Stimulated activated CD8-positive, alpha-beta memory T cell treated with anti-CD3 and anti-CD28 coated beads, Interleukin-2, amount 100 ng/mL, for 1 hour (primary cell): ENCODE measurements around the gene VPS41.
"Not testable (repeated sequence)": the region's sequence is repeated elsewhere in the genome, so short reads cannot be mapped to it uniquely, and the experiment has no call there.

Experiments
- DNase-seq, 2 donors: peaks; one replicate each; pipeline ENCODE4 v3.0.0-alpha.2; 2020; ENCODE audit warnings: low read depth in 2 of 2

Gene VPS41

GRCh38 chr7:38855867-38856266 lies 53.1 kb downstream of the VPS41 start:
- DNase-seq: no peak

GRCh38 chr7:38855386-38855785 lies 53.6 kb downstream of the VPS41 start:
- no peak for DNase-seq

GRCh38 chr7:38854947-38855346 lies 54.0 kb downstream of the VPS41 start:
- not testable (repeated sequence) for DNase-seq

DNA sequence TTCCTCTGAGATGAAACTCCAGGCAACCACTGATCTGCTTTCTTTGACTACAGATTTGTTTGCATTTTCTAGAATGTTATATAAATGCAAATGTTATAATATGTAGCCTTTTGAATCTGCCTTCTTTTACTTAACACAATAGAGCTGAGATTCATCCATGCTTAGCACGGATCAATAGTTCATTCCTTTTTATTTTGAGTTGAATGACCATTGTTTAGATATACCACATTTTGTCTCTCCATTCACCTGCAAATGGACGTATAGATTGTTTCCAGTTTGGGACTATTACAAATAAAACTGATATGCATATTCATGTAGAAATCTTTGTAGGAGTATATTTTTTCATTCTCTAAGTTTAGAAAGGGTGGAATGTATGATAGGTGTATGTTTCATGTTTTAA lies 57.7 kb downstream of the VPS41 start:
- DNase-seq: no peak

- DNase-seq: no peak
Observed at GRCh38 chr7:38846280-38846679, 62.7 kb downstream of the VPS41 start.

DNA sequence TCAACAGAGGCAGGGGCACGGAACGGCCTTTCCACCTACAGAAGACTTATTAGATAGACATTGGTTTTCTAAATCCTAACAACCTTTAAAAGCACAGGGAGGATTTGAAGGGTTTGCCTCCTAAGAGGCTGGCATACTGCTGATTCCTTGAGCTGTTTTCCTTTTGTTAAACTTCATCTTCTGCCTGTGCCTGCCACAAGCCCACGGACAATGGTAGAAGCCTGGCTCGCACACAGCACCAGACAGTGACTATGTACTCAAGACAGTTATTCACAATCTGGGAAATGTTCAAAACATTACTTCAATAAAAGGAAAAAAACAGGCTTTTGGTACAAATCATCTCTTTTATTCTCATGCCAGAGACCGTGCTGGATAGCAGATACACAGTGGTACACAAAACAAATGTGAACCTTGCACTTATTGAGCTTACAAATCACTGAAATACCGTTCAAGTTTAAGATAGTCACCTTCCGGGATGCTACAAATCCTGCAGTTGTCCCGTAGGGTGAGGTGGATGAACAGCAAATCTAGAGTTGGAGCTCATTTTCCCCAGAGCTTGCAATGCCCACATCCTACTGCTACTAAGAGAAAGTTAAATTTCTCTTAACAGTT lies 63.9 kb downstream of the VPS41 start:
- DNase-seq: no peak

DNA sequence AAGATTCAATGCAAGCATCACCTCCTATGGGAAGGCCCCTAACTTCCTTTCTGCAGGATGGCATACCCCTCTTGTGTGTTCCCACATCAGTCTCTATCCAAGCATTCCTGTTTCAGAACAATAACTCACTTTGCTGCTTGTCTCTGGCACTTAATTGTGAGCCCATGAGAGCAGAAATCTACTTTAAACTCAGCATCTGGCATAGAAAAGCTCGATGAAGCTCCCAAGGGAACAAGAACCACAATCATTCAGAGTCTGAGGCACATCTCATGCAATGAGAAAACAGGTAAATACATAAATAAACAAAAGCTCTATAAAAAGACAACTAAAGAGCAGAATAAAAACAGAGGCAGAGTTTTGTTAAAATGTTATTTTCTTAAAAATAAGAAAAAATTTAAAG lies 66.2 kb downstream of the VPS41 start:
- DNase-seq: no peak

- DNase-seq: no peak
Observed at GRCh38 chr7:38840736-38841460, 68.1 kb downstream of the VPS41 start.

DNA sequence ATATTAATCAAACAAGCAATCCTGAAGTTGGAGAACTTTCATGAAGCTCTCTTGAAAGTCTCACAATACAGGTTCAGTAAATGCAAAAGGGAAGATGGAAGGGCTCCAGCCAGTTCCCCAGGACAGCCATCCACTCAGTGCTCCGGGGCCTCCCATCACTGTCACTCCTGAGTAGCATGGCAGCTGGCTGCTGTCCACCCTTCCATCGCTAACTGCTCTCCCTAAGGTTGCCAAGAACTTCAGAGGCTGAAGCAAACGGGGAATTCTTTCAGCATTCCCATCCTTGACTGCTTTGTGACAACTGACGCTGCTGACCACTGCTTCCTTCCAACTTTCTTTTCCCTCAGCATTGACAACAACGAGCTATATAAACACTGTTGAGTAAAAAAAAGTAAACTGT lies 69.1 kb downstream of the VPS41 start:
- DNase-seq: no peak

DNA sequence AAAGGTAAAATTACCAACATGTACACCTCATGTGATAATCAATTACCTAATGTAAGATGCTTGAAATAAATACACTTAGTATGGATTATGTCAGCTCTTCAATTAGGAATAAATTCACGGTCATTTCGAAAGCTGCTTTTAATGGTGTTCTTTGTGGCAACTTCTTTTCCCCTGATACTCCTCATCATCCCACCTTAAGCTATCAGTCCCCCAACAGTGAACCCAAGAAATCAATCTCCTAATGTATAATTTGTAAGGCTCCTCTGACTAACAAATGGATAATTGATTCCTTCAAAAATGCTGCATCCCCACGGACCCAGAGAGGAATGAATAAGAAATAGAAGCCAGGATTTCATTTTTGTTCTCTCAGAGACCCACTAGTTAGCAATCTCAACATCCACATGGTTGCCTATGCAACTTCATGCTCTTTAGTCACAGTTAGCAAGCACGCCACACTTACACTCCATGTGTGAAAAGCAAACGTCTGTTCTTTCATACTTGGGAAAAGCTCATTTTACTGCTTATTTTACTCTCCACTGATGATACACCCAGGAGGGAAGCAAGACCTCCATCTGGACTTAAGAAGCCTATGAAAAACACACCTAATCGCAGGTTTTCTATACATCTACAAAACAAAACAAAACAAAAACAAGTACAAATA lies 70.1 kb downstream of the VPS41 start:
- no peak for DNase-seq

DNA sequence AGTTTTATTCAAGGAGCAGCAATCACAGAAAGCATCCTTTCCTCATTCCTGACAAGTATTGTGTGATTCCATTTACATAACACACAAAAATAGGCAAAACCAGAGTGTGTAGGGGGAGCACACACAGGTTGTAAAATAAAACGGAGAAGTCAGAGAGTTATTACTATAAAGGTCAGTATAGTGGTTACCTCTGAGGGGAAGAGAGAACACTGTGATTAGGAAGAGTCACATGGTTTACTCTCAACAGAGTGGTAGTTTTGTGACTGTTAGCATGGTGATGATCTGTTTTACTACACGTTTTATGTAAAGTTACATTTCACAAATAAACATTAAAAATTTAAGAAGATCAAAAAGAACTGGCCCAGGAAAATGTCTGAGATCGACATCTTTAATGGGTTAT lies 74.6 kb downstream of the VPS41 start:
- DNase-seq: no peak

GRCh38 chr7:38833329-38833728 lies 75.7 kb downstream of the VPS41 start:
- no peak for DNase-seq

DNA sequence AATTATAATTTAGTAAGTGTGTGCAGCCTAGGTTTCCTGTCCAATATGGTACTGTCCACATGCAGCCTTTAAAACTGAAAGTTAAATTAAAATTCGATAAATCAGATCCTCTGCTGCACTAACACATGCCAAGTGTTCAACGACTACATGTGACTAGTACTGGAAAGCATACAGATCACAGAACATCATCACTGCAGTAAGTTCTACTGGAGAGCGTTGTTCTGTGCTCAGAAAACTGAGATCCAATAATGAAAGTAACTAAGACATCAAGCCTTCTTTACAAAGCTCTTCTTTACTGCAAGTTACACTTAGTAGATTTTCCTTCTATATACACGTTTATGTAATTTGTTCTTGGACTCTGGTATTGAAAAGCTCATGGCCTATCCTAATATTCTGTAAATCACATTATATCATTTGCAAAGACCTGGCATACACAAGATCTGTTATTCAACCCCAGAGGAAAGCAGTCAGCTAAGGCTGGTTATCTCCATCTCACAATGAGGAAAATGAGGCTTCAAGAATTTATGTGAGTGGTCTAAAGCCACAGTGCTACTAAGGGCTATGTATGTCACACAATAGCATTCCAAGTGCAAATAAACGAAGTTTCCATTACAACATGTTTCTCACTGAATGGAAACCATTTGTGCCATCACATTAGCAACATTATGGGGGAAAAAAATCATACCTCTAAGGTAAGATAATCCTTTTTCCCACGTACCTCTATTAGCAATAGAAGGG lies 77.6 kb downstream of the VPS41 start:
- DNase-seq: no peak

GRCh38 chr7:38830826-38831225 lies 78.2 kb downstream of the VPS41 start:
- DNase-seq: no peak

DNA sequence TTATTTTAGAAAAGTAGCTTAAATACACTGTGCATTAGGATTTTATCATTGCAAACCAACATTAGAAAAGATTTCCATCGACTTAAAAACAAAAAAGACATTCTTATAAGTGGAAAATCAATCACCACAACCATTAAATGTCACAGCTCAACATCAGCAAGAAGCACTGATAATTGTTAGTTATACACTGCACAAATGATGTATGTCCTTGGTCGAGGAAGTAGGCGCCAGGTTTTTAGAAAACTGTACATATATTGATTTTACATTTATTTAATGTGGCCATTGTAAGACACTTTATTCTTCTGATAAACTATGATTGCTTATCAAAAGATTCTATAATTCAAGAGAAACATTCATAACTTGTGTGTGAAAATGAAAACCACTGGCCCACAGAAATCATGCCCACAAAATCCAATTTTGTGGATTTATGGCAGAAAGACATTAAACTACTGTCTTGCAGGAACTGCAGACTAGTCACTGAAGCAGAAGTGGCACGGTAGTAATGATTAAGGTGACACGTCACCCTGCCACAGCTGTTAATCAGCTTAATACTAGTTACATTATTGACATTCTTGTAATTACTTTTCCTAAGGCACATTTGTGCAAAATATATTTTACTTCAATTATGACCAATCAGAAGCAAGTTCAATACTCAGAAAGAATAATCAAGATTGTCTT lies 79.4 kb downstream of the VPS41 start:
- DNase-seq: no peak

DNA sequence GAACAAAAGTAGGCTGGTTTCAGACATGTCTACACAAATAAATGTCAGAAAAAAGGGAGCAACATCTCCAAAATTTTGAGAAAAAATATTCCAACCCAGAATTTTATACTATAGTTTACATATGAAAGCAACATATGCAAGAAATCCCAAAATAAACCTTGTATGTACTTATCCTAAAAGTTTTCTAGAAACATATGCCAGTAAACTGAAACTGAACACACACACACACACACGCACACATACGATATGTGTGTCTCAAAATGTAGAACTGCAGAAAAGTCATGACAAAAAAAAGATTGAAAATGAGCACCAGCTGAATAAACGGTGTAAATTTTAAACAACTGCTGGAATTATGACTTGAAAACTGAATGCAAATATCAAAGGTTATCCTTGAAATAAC lies 81.0 kb downstream of the VPS41 start:
- no peak for DNase-seq

- no peak for DNase-seq
Observed at GRCh38 chr7:38825721-38826440, 83.1 kb downstream of the VPS41 start.

GRCh38 chr7:38824948-38825347 lies 84.0 kb downstream of the VPS41 start:
- DNase-seq: no peak

DNA sequence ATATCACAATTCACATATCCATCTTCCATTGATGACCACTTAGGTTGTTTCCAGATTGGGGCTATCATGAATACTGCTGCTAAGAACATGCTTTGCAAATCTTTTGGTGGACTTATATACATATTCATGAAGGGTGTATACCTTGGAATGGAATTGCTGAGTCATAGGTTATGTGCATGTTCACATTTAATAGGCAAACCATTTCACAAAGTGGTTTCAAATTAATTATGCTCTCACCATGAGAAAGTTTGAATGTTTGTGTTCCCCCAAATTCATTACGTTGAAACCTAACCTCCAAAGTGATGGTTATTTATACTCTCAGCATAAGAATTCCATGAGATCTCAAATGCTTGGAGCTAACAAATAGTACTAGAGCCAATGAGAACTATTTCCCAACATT lies 86.4 kb downstream of the VPS41 start:
- DNase-seq: no peak

DNA sequence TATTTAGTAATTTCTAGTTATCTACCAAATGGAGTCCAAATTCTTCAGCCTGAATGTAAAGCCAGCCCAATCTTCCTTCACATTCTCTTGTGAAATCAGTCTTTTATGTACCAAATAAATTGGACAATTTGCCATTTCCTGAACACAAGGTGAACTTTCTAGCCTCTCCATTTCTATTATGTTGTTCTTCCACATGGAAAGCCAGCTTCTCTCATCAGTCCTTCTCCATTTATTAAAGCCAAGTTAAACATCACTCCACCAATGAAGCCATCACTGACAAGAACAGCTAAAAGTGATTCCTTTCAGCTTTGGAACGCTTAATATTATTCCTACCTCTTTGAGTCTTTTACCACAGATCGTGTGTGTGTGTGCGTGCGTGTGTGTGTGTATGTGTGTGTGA lies 88.4 kb downstream of the VPS41 start:
- no peak for DNase-seq

DNA sequence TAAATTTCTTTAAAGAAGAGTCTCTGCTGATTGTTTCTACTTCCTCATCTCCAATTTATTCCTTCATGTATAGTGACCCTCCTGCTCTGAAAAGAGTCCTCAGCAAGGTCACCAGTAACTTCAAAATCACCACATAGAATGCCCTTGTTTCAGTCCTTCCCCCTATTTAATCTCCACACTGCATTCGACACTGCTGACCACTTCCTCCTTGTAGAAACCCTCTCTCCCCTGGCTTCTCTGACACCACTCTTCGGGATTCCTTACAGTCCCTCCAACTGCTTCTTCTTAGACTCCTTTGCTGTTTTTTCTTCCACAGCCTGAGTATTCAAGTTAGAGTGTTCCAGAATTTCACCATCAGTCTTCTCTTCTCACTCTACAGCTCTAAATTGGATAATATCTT lies 89.5 kb downstream of the VPS41 start:
- no peak for DNase-seq
